GM19043 (cell line): Measurements from ENCODE around the gene WDFY4.

Experiments used
- ATAC-seq: cut with Tn5 transposase; IDR thresholded peaks from one replicate; pipeline ENCODE4 v1.9.1; 2021; ENCODE audit warnings: low read depth; ENCODE audit not compliant: unreplicated experiment

The WDFY4 gene

DNA sequence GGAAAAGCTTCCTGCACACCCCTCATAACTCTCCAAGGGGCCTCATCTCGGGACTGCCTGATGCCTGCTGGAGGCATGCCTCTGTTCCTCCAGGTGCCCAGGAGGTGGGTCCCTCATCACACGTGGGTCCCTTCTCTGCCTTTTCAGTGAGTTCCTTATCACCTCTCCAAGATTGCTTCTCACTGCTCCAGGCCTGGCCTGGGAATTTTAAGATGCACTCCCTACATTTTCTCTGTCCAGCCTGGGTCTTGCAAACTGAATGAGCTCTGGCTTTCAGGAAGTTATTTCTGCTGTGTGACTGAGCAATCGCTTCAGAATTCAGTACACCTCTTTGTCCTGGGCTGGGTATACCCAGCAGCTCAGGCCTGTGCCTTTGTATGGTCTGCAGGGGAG, 211.1 kb downstream of the WDFY4 start:
- ATAC-seq, result no peak

DNA sequence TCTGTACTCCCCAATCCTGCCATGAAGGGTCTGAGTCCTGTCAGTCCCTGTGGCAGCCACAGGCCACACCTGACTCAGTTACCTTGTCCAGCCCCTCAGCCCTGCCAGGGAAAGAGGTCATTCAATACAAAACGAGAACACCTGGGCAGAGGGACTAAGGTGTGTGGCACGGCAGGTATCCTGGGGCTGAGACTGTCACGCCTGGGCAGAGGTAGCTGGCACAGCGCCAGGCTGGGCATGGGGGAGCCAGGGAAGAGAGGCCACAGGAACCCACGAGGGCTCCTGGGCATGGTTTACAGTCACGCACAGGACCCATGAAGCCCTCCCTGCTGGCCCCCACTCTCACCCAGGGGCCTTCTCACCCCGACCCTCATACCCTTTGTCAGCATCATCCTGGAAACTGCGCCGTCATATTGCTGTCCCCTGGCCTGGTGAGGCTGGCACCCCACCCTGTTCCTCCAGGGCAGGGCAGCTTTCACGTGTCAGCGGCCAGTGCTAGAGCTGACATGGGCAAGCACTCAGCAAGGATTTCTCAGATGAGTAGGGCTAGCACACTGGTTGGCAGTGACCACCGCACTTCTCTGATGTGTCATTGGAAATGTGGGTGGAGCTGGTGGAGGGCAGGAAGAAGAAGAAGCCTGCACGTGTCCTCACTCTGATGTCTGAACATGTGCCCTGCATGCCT, 212.2 kb downstream of the WDFY4 start:
- no peak for ATAC-seq

DNA sequence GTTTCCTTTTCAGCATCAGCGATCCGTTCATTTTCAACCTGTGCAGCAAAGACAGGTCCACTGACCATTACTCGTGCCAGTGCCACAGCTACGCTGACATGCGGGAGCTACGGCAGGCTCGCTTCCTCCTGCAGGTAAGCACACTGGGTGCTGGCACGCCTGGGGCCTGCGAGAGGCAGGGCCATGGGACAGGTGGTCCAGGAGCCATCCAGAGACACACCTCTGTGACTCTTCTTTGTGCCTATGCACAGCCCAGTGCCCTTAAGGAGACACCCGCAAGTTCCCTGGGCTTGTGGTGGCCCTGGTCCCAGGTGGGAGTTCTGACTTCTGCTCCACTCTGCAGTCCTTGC, 212.7 kb downstream of the WDFY4 start:
- no peak for ATAC-seq

DNA sequence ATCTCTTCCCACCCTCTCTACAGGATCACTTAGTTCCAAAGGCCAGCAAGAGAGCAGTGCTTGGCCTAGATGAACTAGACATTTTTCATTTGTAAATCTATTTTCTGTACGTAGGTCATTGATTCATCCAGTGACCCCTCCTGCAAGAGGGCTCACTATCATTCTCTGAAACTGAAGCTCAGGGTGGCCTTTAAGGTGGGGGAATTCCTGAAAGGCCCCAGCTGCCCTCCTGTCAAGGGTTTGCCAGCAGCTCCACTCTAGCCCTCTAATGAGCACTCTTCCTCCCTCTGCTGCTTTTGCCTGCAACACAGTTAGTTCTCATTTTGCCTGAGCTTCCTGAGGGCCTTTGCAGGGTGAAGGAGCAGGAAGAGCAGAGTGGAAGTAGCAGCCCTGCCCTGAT, 213.8 kb downstream of the WDFY4 start:
- ATAC-seq, result no peak

DNA sequence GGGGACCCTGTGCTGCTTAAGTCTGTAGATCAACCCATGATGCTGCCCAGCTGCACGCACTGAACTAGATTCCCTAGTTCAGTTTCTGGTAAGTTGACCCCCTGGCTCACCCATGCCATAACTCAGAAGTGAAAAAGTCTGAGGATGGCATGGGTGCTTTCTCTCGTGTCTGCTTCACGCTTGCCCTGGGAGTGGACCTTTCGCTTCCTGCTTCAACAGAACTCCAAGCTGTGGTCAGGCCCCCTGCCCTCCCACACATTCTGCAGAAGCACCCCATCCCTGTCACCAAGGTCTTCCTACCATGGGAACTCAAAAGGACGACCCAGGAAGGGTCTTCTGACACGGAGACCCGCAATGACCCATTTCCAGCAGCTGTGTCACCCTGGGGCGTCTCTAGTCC, 215.1 kb downstream of the WDFY4 start:
- no peak for ATAC-seq

- ATAC-seq, result no peak
Measured at GRCh38 chr10:48900371-48900801, 215.7 kb downstream of the WDFY4 start.

GRCh38 chr10:48901319-48901718, 216.6 kb downstream of the WDFY4 start:
- no peak for ATAC-seq

- no peak for ATAC-seq
Measured at GRCh38 chr10:48902096-48902495, 217.4 kb downstream of the WDFY4 start.

GRCh38 chr10:48903151-48903550, 218.5 kb downstream of the WDFY4 start:
- no peak for ATAC-seq

- ATAC-seq, result no peak
Measured at GRCh38 chr10:48904861-48905260, 220.2 kb downstream of the WDFY4 start.

GRCh38 chr10:48905311-48905710, 220.6 kb downstream of the WDFY4 start:
- no peak for ATAC-seq

DNA sequence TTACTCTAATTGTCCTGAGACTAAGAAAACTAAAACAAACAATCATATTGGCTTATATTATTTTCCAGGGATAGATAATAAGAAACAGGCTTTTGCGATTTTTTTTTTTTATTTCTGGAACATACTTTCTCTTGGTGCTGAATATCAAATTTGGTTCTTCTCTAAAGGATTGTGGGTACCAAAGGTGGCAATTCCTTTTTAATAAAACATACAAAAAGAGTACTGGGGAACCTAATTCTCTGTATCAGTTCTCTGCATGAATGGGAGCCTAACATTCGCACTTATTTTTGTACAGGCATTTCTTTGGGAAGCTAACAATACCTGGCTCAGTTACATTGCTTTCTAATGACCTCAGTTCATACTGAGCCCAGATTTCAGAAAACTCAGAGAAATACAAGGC, 222.2 kb downstream of the WDFY4 start:
- ATAC-seq, result no peak

DNA sequence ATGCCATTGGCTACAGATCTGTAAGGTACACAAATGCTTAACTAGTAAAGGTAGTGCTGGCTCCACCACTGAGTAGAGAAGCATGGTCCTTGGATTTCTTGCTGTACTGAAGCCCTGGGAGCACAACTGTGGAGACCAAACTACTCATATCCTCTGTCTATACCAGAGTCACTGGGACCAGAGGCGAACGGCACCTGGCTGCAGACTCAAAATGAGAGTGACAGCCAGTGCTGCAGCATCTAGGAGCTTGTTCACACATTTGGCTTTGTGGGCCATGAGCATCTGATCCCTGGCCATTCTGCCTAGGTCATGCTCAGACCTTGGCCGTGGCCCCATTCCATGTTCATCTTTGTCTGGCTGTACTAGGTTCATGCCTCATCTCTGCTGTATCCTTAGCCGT, 223.1 kb downstream of the WDFY4 start:
- peak; percentile 88 for ATAC-seq

DNA sequence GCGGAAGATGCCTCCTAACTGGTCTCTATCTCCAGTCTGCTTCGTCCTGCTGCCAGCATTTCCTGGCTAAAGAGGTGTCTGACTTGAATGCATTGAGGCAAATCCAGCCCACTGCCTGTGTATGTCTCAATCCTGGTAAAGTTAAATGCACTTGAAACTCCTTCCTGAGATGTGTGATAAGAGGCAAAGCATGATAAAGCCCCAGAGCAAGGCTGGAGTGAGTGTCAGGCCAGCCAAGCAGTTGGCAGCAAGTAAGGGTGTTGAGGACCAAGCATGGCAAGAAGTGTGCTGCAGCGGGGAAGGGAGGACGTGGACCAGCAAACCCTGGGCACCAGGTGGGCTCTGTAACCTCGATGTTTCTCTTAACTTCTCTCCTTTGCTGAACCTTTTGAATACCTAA, 225.9 kb downstream of the WDFY4 start:
- ATAC-seq, result no peak

- no peak for ATAC-seq
Measured at GRCh38 chr10:48913674-48914073, 229.0 kb downstream of the WDFY4 start.

DNA sequence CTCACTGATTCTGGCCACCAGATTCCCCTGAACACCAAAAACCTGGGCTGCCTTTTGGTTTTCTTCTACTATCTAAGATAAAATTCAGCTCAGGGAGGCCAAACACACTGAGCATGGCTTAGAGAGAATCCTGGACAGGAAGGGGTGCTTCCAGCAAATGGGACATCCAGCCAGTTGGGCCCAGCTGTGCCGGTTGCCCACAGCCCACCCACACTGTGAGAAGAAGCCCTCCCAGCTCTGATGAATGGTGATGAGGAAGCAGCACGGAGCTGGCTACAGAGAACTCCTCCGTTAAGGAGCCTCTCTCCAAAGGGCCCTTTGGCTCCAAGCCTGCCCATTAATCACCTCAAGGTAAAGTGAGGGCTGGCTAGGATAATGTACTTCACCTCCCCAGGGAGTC, 239.1 kb downstream of the WDFY4 start:
- no peak for ATAC-seq

GRCh38 chr10:48924988-48925387, 240.3 kb downstream of the WDFY4 start:
- ATAC-seq, result no peak

DNA sequence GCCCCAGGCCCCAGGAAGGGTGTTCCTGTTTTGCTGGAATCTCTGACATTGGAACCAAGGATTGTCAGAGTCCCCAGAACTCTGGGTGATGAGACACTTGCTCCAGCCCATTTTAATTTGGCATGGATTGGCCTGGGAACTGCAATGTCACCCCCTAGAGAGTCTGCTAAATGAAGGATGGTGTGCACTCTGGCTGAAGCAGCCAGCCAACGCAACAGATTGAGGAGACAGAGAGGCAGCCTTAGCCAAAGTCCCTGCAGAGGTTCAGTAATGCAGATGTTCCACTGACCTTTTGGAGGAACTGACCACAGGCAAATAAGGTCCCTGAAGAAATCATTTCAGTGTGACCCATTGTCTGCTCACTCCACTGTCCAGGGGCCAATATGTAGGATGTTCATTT, 241.6 kb downstream of the WDFY4 start:
- ATAC-seq, result no peak

DNA sequence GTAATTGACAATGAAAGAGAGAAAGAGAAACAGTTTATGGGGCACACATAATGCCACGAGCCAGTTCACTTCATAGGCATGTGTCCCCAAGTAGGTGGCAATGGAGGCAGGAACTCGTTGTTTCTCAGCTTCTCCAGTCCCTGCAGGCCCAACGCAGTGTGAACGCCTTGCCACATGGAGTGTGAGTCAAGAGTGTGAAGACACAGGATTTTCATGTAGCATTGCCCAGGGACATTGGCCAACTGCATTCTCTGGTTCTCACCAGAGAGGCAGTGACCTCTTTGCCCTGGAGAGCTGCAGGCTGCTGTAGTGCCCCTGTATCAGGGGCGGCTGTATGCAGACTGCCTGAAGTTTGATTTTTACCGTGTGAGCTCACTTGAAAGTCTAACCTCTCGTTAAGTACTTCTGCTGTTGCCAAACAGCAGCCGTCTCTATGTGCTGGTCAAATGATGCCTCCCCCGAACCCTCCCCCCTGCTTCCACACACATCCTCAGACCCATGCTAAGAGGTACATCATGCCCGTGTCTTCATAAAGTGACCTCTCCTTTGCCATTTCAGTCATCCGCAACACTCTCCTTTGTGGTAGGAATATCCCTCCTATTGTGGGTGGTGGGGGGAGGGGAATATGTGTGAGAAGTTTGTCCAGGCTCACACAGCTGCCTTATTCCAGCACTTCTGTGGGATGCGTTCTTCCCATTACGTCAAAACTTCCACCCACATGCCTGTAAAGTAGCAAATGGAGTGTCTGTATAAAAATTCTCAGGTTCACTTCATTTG, 242.3 kb downstream of the WDFY4 start:
- no peak for ATAC-seq

DNA sequence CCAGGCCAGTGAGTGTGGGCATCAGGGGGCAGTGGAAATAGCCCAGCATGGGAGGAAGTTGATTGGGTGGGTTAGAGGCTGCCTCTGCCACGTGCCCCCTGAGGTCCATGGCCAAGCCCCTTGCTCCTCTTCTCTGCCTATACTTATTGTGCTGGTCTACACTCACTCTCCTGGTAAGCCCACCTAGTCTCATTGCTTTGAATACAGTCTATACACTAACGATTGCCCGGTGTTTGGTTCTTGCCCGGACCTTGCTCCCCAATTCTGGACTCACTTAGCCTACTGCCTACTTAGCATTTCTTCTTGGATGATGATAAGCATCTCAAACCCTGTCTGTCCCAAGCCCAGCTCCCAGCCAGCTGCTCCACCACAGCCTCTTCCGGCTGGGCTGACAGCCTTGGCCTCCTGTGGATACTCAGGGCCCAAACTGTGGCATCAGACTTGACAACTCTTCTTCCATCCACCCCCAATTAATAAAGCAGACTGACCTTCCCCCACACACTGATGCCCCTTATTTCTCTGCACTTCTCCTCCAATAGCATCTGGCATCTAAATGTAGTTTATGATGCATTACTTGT, 244.8 kb downstream of the WDFY4 start:
- no peak for ATAC-seq

DNA sequence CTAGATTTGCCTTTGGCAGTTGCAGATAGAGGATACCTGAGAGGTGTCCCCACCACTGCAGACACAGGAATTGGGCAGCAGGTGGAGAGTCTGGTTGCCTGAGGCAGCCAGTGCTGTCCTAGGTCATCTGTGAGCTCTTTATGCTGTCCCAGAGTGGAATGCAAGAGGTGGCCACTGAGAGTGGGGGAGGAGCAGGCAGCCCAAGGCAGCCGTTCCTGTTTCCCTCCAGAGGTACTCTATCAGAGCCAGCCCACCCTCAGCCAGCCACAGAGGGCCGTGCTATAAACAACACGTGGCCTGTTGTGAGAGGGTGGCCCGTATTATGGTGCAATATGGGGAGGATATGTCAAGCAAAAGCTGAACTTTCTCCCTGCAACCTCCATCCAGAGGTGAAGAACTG, 246.5 kb downstream of the WDFY4 start:
- no peak for ATAC-seq
